HepG2 (cell line): ENCODE results near the gene FASTKD3. TPM values are rescaled to one million over a fixed set of nuclear protein-coding genes. Genes with fewer than 3 reads are reported as not detected.
A peak's percentile ranks its signal among the peaks of the same experiment; 100 is the strongest.

Experiments used
- CEBPB ChIP-seq: IDR thresholded peaks from 2 replicates; pipeline ENCODE4 v1.6.1; 2011; ENCODE audit warnings: low read depth, low read length, improper control_type of control experiment, borderline replicate concordance
- NCOA2 ChIP-seq: sonication (generic); formaldehyde crosslinking; IDR thresholded peaks from 2 replicates; pipeline ENCODE4 v1.8.0; 2022; ENCODE audit warnings: inconsistent platforms
- NFE2 ChIP-seq: sonication (generic); formaldehyde crosslinking; IDR thresholded peaks from 2 replicates; pipeline ENCODE4 v1.4.0; 2020; ENCODE audit warnings: missing genetic modification reagents
- NR2F2 ChIP-seq: IDR thresholded peaks from 2 replicates; pipeline ENCODE4 v1.6.1; 2012; ENCODE audit warnings: low read depth, inconsistent platforms, borderline replicate concordance
- ZNF644 ChIP-seq: IDR thresholded peaks from 2 replicates; pipeline ENCODE4 v1.6.1; 2016; ENCODE audit warnings: low read depth
- polyA plus RNA-seq, 8 experiments: library from polyadenylated mRNA; depleted of rRNA in 3 of 8; stranded (reverse) in 7 of 8; unstranded in 1 of 8; fragments of >200 nt; fragmentation: Illumina TruSeq in 4 of 8; extraction: Trizol in 4 of 8; gene quantifications; 2 replicates each; pipeline versions ENCODE4 v1.2.1 to v1.2.3, GENCODE V29; 2011 to 2016; ENCODE audit warnings: low read depth in 4 of 8, missing spikeins in 1 of 8, mixed read lengths in 1 of 8; ENCODE audit not compliant: insufficient read depth in 1 of 8
- total RNA-seq, 5 experiments: library from RNA; depleted of rRNA; stranded (reverse); fragments of >200 nt; fragmentation: Illumina TruSeq; extraction: Trizol; gene quantifications; 2 replicates each; pipeline ENCODE4 v1.2.3, GENCODE V29; 2016; ENCODE audit warnings: low read depth in 1 of 5
- TF ChIP-seq, protein P1 (sequence below): sonication (generic); formaldehyde crosslinking; IDR thresholded peaks from one replicate; pipeline ENCODE4 v1.5.1; 2020; ENCODE audit warnings: mild to moderate bottlenecking, missing genetic modification reagents; ENCODE audit errors: not compliant biosample characterization

FASTKD3 gene
- total and polyA plus RNA-seq, 2 of the 13 experiments (the other 11 are each of a cell fraction or from before 2014, with no cell fraction given) = 6.9 to 17.8 TPM

DNA sequence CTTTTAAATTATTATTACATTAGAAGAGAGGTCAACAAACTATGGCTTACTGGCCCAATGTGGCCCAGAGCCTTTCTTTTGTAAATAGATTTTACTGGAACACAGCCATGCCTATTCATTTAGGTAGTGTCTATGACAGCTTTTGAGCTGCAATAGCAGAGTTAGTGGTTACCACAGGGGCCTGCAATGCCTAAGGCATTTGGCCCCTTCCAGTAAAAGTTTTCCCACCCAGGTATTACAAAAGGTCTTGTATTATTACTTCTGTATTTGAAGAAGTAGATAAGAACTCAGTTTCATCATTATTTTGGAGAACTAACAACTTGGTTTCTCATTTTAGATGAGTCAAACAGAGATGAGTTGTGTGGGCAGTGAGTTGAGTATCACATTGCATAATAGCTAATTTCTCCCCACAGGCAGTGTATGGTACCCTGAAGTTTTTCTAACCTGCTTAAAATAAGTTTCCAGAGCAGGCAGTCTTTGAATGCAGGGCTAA lies 9.6 kb upstream of the FASTKD3 start (continued):
- TF ChIP-seq, protein P1, sequence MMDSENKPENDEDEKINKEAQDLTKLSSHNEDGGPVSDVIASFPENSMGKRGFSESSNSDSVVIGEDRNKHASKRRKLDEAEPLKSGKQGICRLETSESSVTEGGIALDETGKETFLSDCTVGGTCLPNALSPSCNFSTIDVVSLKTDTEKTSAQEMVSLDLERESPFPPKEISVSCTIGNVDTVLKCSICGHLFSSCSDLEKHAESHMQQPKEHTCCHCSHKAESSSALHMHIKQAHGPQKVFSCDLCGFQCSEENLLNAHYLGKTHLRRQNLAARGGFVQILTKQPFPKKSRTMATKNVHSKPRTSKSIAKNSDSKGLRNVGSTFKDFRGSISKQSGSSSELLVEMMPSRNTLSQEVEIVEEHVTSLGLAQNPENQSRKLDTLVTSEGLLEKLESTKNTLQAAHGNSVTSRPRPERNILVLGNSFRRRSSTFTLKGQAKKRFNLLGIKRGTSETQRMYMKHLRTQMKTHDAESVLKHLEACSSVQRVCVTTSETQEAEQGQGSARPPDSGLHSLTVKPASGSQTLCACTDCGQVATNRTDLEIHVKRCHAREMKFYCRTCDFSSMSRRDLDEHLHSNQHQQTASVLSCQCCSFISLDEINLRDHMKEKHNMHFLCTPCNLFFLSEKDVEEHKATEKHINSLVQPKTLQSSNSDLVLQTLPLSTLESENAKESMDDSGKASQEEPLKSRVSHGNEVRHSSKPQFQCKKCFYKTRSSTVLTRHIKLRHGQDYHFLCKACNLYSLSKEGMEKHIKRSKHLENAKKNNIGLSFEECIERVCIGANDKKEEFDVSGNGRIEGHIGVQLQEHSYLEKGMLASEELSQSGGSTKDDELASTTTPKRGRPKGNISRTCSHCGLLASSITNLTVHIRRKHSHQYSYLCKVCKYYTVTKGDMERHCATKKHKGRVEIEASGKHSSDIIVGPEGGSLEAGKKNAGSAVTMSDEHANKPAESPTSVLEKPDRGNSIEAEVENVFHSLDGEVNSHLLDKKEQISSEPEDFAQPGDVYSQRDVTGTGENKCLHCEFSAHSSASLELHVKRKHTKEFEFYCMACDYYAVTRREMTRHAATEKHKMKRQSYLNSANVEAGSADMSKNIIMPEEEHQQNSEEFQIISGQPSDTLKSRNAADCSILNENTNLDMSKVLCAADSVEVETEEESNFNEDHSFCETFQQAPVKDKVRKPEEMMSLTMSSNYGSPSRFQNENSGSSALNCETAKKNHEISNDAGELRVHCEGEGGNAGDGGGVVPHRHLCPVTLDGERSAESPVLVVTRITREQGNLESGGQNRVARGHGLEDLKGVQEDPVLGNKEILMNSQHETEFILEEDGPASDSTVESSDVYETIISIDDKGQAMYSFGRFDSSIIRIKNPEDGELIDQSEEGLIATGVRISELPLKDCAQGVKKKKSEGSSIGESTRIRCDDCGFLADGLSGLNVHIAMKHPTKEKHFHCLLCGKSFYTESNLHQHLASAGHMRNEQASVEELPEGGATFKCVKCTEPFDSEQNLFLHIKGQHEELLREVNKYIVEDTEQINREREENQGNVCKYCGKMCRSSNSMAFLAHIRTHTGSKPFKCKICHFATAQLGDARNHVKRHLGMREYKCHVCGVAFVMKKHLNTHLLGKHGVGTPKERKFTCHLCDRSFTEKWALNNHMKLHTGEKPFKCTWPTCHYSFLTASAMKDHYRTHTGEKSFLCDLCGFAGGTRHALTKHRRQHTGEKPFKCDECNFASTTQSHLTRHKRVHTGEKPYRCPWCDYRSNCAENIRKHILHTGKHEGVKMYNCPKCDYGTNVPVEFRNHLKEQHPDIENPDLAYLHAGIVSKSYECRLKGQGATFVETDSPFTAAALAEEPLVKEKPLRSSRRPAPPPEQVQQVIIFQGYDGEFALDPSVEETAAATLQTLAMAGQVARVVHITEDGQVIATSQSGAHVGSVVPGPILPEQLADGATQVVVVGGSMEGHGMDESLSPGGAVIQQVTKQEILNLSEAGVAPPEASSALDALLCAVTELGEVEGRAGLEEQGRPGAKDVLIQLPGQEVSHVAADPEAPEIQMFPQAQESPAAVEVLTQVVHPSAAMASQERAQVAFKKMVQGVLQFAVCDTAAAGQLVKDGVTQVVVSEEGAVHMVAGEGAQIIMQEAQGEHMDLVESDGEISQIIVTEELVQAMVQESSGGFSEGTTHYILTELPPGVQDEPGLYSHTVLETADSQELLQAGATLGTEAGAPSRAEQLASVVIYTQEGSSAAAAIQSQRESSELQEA (CRISPR knock-in tag) = no peak
- no peak for TF ChIP-seq NFE2 (CRISPR knock-in tag)
- peak; percentile 44; the same call in 1 of the 2 replicates for TF ChIP-seq NCOA2 (CRISPR knock-in tag)
- peak; percentile 44; the same call in 1 of the 2 replicates for TF ChIP-seq CEBPB
- TF ChIP-seq NR2F2 = no peak
- 0 out of 2 replicates have a peak, but pooled peaks have one; percentile 13 for TF ChIP-seq ZNF644 (CRISPR knock-in tag)
- TF ChIP-seq, all 625 proteins: peak for 10
